ENCODE measurements around the gene ZIC2. TPM values are rescaled to one million over a fixed set of nuclear protein-coding genes. Genes with fewer than 3 reads are reported as not detected.

ZIC2 gene
- total RNA-seq, 1 donor from 2014 or later = 52.4 TPM

- H3F3A ChIP-seq (ENCODE audit: low read depth) = peaks cover 51% of the 10 kb centered on the region
- H3K27ac ChIP-seq = no peak overlapping the region
- no peaks in the 10 kb centered on the region for H3K79me2 ChIP-seq (ENCODE audit: low read depth)
- Mint-ChIP-seq H3K27ac (no peak overlapping the region), H3K27me3 (ENCODE audit: insufficient read depth, low read depth) (peaks cover 24% of the 10 kb centered on the region), H3K4me1 (peaks cover 37% of the 10 kb centered on the region), H3K36me3 (peaks cover 3% of the 10 kb centered on the region), H3K4me3 (no peak overlapping the region), H3K9me3 (peaks cover 4% of the 10 kb centered on the region)
- H3K9me3 ChIP-seq (ENCODE audit: low read depth) = no peaks in the 10 kb centered on the region
- H3K36me3 ChIP-seq = no peaks in the 10 kb centered on the region
- no peak overlapping the region for H2AFZ ChIP-seq (replicated peaks)
- DNase-seq (ENCODE audit: low spot score) = no peak
- TF ChIP-seq EZH2 (IDR thresholded peaks at IDR 0.05) (no peak), EZH2phosphoT487 (IDR thresholded peaks at IDR 0.05) (no peak)
- TF ChIP-seq, protein P1, sequence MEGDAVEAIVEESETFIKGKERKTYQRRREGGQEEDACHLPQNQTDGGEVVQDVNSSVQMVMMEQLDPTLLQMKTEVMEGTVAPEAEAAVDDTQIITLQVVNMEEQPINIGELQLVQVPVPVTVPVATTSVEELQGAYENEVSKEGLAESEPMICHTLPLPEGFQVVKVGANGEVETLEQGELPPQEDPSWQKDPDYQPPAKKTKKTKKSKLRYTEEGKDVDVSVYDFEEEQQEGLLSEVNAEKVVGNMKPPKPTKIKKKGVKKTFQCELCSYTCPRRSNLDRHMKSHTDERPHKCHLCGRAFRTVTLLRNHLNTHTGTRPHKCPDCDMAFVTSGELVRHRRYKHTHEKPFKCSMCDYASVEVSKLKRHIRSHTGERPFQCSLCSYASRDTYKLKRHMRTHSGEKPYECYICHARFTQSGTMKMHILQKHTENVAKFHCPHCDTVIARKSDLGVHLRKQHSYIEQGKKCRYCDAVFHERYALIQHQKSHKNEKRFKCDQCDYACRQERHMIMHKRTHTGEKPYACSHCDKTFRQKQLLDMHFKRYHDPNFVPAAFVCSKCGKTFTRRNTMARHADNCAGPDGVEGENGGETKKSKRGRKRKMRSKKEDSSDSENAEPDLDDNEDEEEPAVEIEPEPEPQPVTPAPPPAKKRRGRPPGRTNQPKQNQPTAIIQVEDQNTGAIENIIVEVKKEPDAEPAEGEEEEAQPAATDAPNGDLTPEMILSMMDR (IDR thresholded peaks at IDR 0.05) = no peak
- no peak overlapping the region for H3K4me3 ChIP-seq
- H3K4me2 ChIP-seq = no peak overlapping the region
- H3K4me1 ChIP-seq = peaks cover 30% of the 10 kb centered on the region
- peaks cover 52% of the 10 kb centered on the region for H3K27me3 ChIP-seq
- H3K9ac ChIP-seq = no peak overlapping the region
- H4K20me1 ChIP-seq (ENCODE audit: low read depth) = peaks cover 24% of the 10 kb centered on the region
Observed at GRCh38 chr13:99998261-99998660, 16.7 kb downstream of the ZIC2 start.

DNA sequence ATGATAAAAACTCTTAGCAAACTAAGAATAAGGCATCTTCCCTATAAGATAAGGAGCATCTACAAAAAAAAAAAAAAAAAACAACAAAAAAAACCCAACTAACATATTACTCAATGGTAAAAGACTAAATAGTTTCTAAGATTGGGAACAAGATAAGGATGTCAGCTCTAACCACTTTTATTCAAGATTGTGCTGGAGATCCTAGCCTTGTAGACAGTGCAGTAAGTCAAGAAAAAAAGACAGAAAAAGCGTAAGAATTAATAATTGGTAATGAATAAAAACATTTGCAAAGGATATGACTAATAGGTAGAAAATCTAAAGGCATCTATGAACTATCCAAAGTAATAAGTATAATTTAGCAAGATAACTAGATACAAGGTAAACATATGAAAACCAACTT lies 33.0 kb downstream of the ZIC2 start:
- Histone ChIP-seq H3K4me3 (no peak overlapping the region), H3F3A (ENCODE audit: low read depth) (no peaks in the 10 kb centered on the region), H3K36me3 (no peaks in the 10 kb centered on the region), H3K27me3 (no peaks in the 10 kb centered on the region), H3K4me2 (no peak overlapping the region), H3K79me2 (ENCODE audit: low read depth) (no peaks in the 10 kb centered on the region), H4K20me1 (ENCODE audit: low read depth) (no peaks in the 10 kb centered on the region), H2AFZ (replicated peaks) (no peak overlapping the region), H3K27ac (no peak overlapping the region), H3K9ac (no peak overlapping the region), H3K9me3 (ENCODE audit: low read depth) (no peaks in the 10 kb centered on the region), H3K4me1 (no peaks in the 10 kb centered on the region)
- no peak overlapping the region for H3K4me3 Mint-ChIP-seq
- TF ChIP-seq, protein P1 (IDR thresholded peaks at IDR 0.05) = no peak
- TF ChIP-seq EZH2phosphoT487 (IDR thresholded peaks at IDR 0.05) (no peak), EZH2 (IDR thresholded peaks at IDR 0.05) (no peak)
- H3K4me1 Mint-ChIP-seq = no peaks in the 10 kb centered on the region
- H3K9me3 Mint-ChIP-seq = no peaks in the 10 kb centered on the region
- H3K27me3 Mint-ChIP-seq (ENCODE audit: insufficient read depth, low read depth) = no peaks in the 10 kb centered on the region
- no peak for DNase-seq (ENCODE audit: low spot score)
- H3K36me3 Mint-ChIP-seq = no peaks in the 10 kb centered on the region
- no peak overlapping the region for H3K27ac Mint-ChIP-seq

- Histone ChIP-seq H3K79me2 (ENCODE audit: low read depth) (no peaks in the 10 kb centered on the region), H3K27ac (no peak overlapping the region), H3K36me3 (no peaks in the 10 kb centered on the region), H3K4me3 (no peak overlapping the region), H3K4me1 (no peaks in the 10 kb centered on the region), H3K4me2 (no peak overlapping the region), H3K9me3 (ENCODE audit: low read depth) (no peaks in the 10 kb centered on the region), H3K27me3 (no peaks in the 10 kb centered on the region), H3F3A (ENCODE audit: low read depth) (no peaks in the 10 kb centered on the region), H4K20me1 (ENCODE audit: low read depth) (no peaks in the 10 kb centered on the region), H2AFZ (replicated peaks) (no peak overlapping the region), H3K9ac (no peak overlapping the region)
- TF ChIP-seq, protein P1 (IDR thresholded peaks at IDR 0.05) = no peak
- TF ChIP-seq EZH2phosphoT487 (IDR thresholded peaks at IDR 0.05) (no peak), EZH2 (IDR thresholded peaks at IDR 0.05) (no peak)
- Mint-ChIP-seq H3K27me3 (ENCODE audit: insufficient read depth, low read depth) (peaks cover 2% of the 10 kb centered on the region), H3K4me3 (no peak overlapping the region), H3K4me1 (no peaks in the 10 kb centered on the region), H3K36me3 (no peaks in the 10 kb centered on the region), H3K27ac (no peak overlapping the region), H3K9me3 (no peaks in the 10 kb centered on the region)
- no peak for DNase-seq (ENCODE audit: low spot score)
Observed at GRCh38 chr13:100019780-100020356, 38.3 kb downstream of the ZIC2 start.

All from neural progenitor cell (in vitro differentiated cells).